GM10266 (cell line): Measurements from ENCODE around the gene MYO9B.
A peak's percentile ranks its signal among the peaks of the same experiment; 100 is the strongest.

Source experiments
- DNase-seq: peaks from one replicate; pipeline ENCODE4 v3.0.0; 2012; ENCODE audit errors: extremely low spot score
- TF ChIP-seq, protein P1 (sequence below): IDR thresholded peaks from 2 replicates; pipeline ENCODE4 v1.5.1; 2012; ENCODE audit warnings: mild to moderate bottlenecking, low read depth; ENCODE audit not compliant: control insufficient read depth, insufficient read depth; ENCODE audit errors: missing control alignments

The MYO9B gene

DNA sequence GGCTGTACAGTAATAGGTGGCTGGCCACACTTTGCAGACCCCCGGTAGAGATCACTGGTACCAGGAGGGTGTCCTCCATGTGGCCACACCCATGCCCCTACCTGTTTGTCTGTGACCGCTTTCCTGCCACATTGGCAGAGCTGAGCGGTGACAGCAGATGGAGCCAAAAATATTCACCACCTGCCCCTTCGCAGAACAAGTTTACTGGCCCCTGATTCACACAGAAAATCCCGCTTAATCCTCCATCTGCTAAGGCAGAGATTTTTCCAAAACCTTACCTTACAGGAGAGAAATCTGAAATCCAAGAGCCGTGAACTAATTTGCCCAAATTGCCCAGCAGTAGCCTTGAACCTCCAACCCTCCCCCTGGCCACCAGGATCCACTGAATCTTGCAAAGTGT, 52.1 kb downstream of the MYO9B start:
- TF ChIP-seq, protein P1, sequence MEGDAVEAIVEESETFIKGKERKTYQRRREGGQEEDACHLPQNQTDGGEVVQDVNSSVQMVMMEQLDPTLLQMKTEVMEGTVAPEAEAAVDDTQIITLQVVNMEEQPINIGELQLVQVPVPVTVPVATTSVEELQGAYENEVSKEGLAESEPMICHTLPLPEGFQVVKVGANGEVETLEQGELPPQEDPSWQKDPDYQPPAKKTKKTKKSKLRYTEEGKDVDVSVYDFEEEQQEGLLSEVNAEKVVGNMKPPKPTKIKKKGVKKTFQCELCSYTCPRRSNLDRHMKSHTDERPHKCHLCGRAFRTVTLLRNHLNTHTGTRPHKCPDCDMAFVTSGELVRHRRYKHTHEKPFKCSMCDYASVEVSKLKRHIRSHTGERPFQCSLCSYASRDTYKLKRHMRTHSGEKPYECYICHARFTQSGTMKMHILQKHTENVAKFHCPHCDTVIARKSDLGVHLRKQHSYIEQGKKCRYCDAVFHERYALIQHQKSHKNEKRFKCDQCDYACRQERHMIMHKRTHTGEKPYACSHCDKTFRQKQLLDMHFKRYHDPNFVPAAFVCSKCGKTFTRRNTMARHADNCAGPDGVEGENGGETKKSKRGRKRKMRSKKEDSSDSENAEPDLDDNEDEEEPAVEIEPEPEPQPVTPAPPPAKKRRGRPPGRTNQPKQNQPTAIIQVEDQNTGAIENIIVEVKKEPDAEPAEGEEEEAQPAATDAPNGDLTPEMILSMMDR: no peak
- no peak for DNase-seq

- TF ChIP-seq, protein P1: no peak
- DNase-seq: no peak
Measured at GRCh38 chr19:17128403-17128802, 52.8 kb downstream of the MYO9B start.

- DNase-seq: no peak
- TF ChIP-seq, protein P1: no peak
Measured at GRCh38 chr19:17128820-17129219, 53.2 kb downstream of the MYO9B start.

DNA sequence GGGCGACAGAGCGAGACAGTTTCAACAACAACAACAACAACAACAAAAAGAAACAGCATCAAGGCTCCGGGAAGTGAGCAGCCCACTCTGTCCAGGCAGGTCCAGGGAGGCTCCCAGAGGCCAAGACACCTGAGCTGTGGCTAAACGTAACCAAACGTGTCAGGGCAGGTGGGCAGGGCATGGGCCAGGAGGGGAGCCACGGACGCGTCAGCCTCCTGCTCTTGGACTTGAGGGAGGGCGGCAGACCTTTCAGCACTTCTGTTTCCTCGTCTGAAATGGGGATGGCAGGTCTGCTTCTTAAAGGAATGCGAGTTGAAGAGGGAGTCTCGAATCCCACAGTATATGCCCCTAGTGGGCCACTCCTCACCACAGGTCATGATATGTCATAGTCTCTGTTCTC, 53.8 kb downstream of the MYO9B start:
- no peak for DNase-seq
- TF ChIP-seq, protein P1: no peak

DNA sequence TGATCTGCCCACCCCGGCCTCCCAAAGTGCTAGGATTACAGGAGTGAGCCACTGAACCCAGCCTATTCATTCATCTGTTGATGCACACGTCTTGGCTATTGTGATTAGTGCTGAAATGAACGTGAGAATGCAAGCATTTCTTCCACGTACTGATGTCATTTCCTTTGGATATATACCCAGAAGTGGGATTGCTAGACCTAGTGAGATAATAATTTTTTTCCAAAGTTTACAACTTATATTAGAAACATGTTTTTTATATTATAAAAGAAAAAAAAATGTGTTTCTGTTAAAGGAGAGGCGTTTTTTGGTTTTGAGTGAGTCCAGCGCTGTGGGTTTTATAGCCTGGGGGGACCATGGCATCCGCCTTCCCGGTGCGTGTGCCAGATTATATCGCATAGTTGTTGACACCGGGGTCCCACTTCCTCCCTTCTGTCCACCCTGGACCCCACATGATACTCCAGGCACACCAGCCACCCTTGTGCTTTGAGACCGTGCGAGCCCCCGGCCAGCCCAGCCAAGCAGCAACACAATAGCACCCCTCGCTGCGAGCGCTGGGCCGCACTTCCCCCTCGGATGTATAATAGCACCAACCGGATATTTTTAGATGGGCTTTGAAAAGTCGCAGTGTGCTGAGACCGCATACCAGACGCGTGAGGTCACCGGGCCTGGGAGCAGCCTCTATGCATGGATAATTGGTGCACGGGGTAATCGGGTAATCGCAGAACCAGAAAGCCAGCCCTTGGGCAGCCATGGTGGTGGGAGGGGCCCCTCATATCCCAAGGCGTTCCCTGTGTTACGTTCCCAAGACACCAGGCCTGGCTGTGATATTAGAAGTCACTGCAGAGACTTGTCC, 59.6 kb downstream of the MYO9B start:
- TF ChIP-seq, protein P1: peak; percentile 31
- peak; percentile 71 for DNase-seq

DNA sequence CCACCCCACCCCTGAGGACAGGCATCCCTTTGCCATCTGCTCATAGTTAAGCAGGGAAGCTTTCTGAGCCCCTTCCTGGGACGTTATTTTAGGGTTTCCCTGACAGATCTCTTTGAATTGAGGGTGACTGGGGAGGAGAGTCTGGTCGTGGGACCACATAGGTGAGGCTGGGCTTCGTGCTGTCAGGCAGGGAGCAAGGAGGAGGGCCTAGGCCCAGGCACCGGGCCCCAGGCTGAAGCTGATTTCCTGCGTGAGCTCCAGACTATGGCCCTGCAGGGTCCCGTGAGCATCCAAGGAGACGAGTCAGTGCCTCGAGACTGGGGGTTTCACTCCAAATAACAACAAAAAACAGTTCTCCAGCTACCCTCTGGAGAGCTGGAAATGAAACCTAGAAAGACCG, 60.4 kb downstream of the MYO9B start:
- DNase-seq: no peak
- TF ChIP-seq, protein P1: no peak

DNA sequence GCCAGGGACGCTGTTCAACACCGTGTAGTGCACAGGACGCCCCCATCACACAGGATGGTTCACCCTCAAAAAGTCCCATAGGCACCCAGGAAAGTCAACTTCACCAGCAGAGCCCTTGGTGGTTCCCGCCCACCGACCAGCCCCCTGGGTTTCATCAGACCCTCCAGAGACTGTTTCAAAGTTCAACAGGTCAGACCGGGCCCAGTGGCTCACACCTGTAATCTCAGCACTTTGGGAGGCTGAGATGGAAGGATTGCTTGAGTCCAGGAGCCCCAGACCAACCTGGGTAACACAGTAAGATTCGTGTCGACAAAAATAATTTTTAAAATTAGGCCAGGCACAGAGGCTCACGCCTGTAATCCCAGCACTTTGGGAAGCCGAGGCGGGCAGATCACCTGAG, 61.0 kb downstream of the MYO9B start:
- TF ChIP-seq, protein P1: no peak
- no peak for DNase-seq
